GM23248 (cell line): ENCODE measurements around the gene KRTAP19-5. TPM values are rescaled to one million over a fixed set of nuclear protein-coding genes. Genes with fewer than 3 reads are reported as not detected.

ENCODE experiments used
- DNase-seq: peaks from one replicate; pipeline ENCODE4 v3.0.0-alpha.2; 2015
- H2AFZ ChIP-seq: fragments of 200-600 bp; sonication (generic); 2 replicates; pipeline ENCODE4 v1.6.1; 2016; ENCODE audit warnings: antibody characterized with exemption
- H3F3A ChIP-seq: fragments of 200-600 bp; sonication (generic); 2 replicates; pipeline ENCODE4 v1.6.1; 2016; ENCODE audit warnings: mild to moderate bottlenecking, antibody characterized with exemption, mixed run types; ENCODE audit not compliant: insufficient read depth
- H3K27ac ChIP-seq: fragments of 200-600 bp; sonication (generic); 2 replicates; pipeline ENCODE4 v1.5.1; 2016; ENCODE audit warnings: mild to moderate bottlenecking
- H3K27me3 ChIP-seq: fragments of 200-600 bp; sonication (generic); replicated peaks from 2 replicates; pipeline ENCODE4 v1.6.1; 2016; ENCODE audit warnings: mild to moderate bottlenecking; ENCODE audit not compliant: insufficient read depth
- H3K36me3 ChIP-seq: fragments of 200-600 bp; sonication (generic); 2 replicates; pipeline ENCODE4 v1.6.1; 2016; ENCODE audit warnings: low read depth, mild to moderate bottlenecking
- H3K4me1 ChIP-seq: fragments of 200-600 bp; sonication (generic); 2 replicates; pipeline ENCODE4 v1.6.1; 2016; ENCODE audit warnings: mild to moderate bottlenecking; ENCODE audit not compliant: insufficient read depth
- H3K4me2 ChIP-seq: fragments of 200-600 bp; sonication (generic); one replicate; pipeline ENCODE4 v1.6.1; 2016; ENCODE audit warnings: mild to moderate bottlenecking; ENCODE audit not compliant: unreplicated experiment
- H3K4me3 ChIP-seq: fragments of 200-600 bp; sonication (generic); 2 replicates; pipeline ENCODE4 v1.5.1; 2016; ENCODE audit warnings: mild to moderate bottlenecking
- H3K79me2 ChIP-seq: fragments of 200-600 bp; sonication (generic); 2 replicates; pipeline ENCODE4 v1.6.1; 2016; ENCODE audit warnings: mild to moderate bottlenecking; ENCODE audit not compliant: insufficient read depth
- H3K9ac ChIP-seq: fragments of 200-600 bp; sonication (generic); 2 replicates; pipeline ENCODE4 v1.6.1; 2016; ENCODE audit warnings: mild to moderate bottlenecking
- H3K9me2 ChIP-seq: fragments of 200-600 bp; sonication (generic); 2 replicates; pipeline ENCODE4 v1.6.1; 2016; ENCODE audit warnings: mixed run types, mild to moderate bottlenecking, moderate library complexity; ENCODE audit not compliant: insufficient read depth
- H3K9me3 ChIP-seq: fragments of 200-600 bp; sonication (generic); one replicate; pipeline ENCODE4 v1.6.1; 2017; ENCODE audit warnings: low read depth
- H4K20me1 ChIP-seq: fragments of 200-600 bp; sonication (generic); 2 replicates; pipeline ENCODE4 v1.6.0; 2016; ENCODE audit not compliant: insufficient read depth
- EZH2 ChIP-seq: fragments of 200-600 bp; sonication (generic); IDR thresholded peaks from 2 replicates; pipeline ENCODE4 v1.6.1; 2018; ENCODE audit warnings: antibody characterized with exemption, mild to moderate bottlenecking; ENCODE audit not compliant: insufficient read depth, poor library complexity, severe bottlenecking
- EZH2phosphoT487 ChIP-seq: fragments of 200-600 bp; sonication (generic); IDR thresholded peaks from 2 replicates; pipeline ENCODE4 v1.6.1; 2018; ENCODE audit warnings: antibody characterized with exemption, moderate library complexity, mild to moderate bottlenecking, low read depth; ENCODE audit not compliant: insufficient read depth
- WGBS, 2 experiments: methylation state at CpG; one replicate each; pipeline ENCODE4 v1.1.6; 2015 to 2017; ENCODE audit warnings: low lambda C conversion rate in 2 of 2, low coverage in 1 of 2; ENCODE audit errors: missing lambda C conversion rate in 2 of 2; 5-methylcytosine and 5-hydroxymethylcytosine counted together
- in situ Hi-C: fragments of 300-500 bp; cut with MboI; formaldehyde crosslinking; loops from 2 replicates; pipeline ENCODE4 v1.15.0; 2020
- polyA plus RNA-seq: library from polyadenylated mRNA; unstranded; fragments of >200 nt; fragmentation: Nextera tagmentation; extraction: Ambion mirVana; gene quantifications from 2 replicates; pipeline ENCODE4 v1.2.1, GENCODE V29; 2016
- total RNA-seq: library from RNA; depleted of rRNA; stranded (reverse); fragments of >200 nt; shearing (Covaris generic); gene quantifications from 2 replicates; pipeline ENCODE4 v1.2.3, GENCODE V29; 2014

The KRTAP19-5 gene
- total and polyA plus RNA-seq, 2 experiments from 2014 or later: not detected

- WGBS, 2 experiments: 25 to 30% methylated on average over 7 of the region's 7 CpGs
- no peak within 1 kb of the TSS for H3K27ac ChIP-seq
- no peak for DNase-seq
- H3K79me2 ChIP-seq: no peaks in the 10 kb centered on the region
- no peaks in the 10 kb centered on the region for H3K36me3 ChIP-seq
- H3K4me3 ChIP-seq: no peak within 1 kb of the TSS
- TF ChIP-seq EZH2phosphoT487 (no peak), EZH2 (no peak)
- H3K4me2 ChIP-seq: no peak within 1 kb of the TSS
- no peaks in the 10 kb centered on the region for H4K20me1 ChIP-seq
- no peaks in the 10 kb centered on the region for H3K27me3 ChIP-seq
- H3K9me3 ChIP-seq: no peaks in the 10 kb centered on the region
- in situ Hi-C loops: no loop called here
- H3K9me2 ChIP-seq: no peaks in the 10 kb centered on the region
- H3K9ac ChIP-seq: no peak within 1 kb of the TSS
- H3F3A ChIP-seq: no peaks in the 10 kb centered on the region
- no peaks in the 10 kb centered on the region for H3K4me1 ChIP-seq
- no peak within 1 kb of the TSS for H2AFZ ChIP-seq
Observed at GRCh38 chr21:30480145-30480544, 21.8 kb downstream of the KRTAP19-5 start, which contains the start of gene KRTAP19-1. KRTAP19-1 (minus strand) TSS chr21:30480367; CDS start chr21:30480317, 50 bp downstream.

GRCh38 chr21:30479259-30479658, 22.7 kb downstream of the KRTAP19-5 start:
- H3K79me2 ChIP-seq: no peaks in the 10 kb centered on the region
- in situ Hi-C loops: no loop called here
- no peak overlapping the region for H3K9ac ChIP-seq
- H3K27me3 ChIP-seq: no peaks in the 10 kb centered on the region
- H3K4me3 ChIP-seq: no peak overlapping the region
- no peak overlapping the region for H3K27ac ChIP-seq
- 14 to 18% methylated on average over 4 of the region's 4 CpGs for WGBS, 2 experiments
- DNase-seq: no peak
- no peaks in the 10 kb centered on the region for H3K9me3 ChIP-seq
- no peaks in the 10 kb centered on the region for H3K4me1 ChIP-seq
- no peak overlapping the region for H3K4me2 ChIP-seq
- TF ChIP-seq EZH2phosphoT487 (no peak), EZH2 (no peak)
- no peaks in the 10 kb centered on the region for H3F3A ChIP-seq
- H4K20me1 ChIP-seq: no peaks in the 10 kb centered on the region
- no peaks in the 10 kb centered on the region for H3K9me2 ChIP-seq
- no peaks in the 10 kb centered on the region for H3K36me3 ChIP-seq
- no peak overlapping the region for H2AFZ ChIP-seq

DNA sequence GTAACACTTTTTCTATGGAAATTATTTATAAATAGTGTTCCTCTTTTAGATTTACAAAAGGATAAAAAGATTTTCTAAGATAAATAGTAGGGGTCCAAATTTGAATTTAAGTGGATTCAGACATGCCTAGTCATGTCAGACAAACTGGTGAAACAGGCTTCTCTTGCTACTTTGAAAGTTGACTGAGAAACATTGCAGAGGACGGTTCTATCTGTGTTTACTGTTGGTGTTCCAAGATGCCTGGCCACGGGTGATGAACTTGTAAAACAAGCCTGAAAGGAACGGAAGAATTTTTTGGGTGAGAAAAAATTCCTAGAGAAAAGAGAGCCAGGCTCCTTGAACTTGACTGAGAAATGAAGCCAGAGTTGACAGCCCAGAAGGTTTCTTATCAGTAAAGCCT, 23.9 kb downstream of the KRTAP19-5 start:
- DNase-seq: no peak
- Histone ChIP-seq H3K4me1 (no peaks in the 10 kb centered on the region), H3K36me3 (no peaks in the 10 kb centered on the region), H2AFZ (no peak overlapping the region), H3K27ac (no peak overlapping the region), H3K9me3 (no peaks in the 10 kb centered on the region), H3K9ac (no peak overlapping the region), H3K4me2 (no peak overlapping the region), H3F3A (no peaks in the 10 kb centered on the region), H3K27me3 (no peaks in the 10 kb centered on the region), H3K9me2 (no peaks in the 10 kb centered on the region), H4K20me1 (no peaks in the 10 kb centered on the region), H3K4me3 (no peak overlapping the region), H3K79me2 (no peaks in the 10 kb centered on the region)
- TF ChIP-seq EZH2phosphoT487: no peak
- in situ Hi-C loops: no loop called here
- 7 to 8% methylated on average over 3 of the region's 3 CpGs for whole genome bisulfite sequencing, 2 experiments

GRCh38 chr21:30468900-30469714, 32.8 kb downstream of the KRTAP19-5 start:
- Histone ChIP-seq H3K79me2 (no peaks in the 10 kb centered on the region), H3K27ac (no peak overlapping the region), H3K4me1 (no peaks in the 10 kb centered on the region), H2AFZ (no peak overlapping the region), H3K4me3 (no peak overlapping the region), H3K4me2 (no peak overlapping the region), H3K9me2 (no peaks in the 10 kb centered on the region), H3K36me3 (no peaks in the 10 kb centered on the region), H3F3A (no peaks in the 10 kb centered on the region), H3K9ac (no peak overlapping the region), H4K20me1 (no peaks in the 10 kb centered on the region), H3K9me3 (no peaks in the 10 kb centered on the region), H3K27me3 (no peaks in the 10 kb centered on the region)
- 1 to 3% methylated on average over 6 of the region's 6 CpGs for WGBS, 2 experiments
- in situ Hi-C loops: no loop called here
- DNase-seq: no peak
- TF ChIP-seq EZH2: no peak
- TF ChIP-seq EZH2phosphoT487: no peak
